ENCODE results near the gene PLA2G3. TPM values are rescaled to one million over a fixed set of nuclear protein-coding genes. Genes with fewer than 3 reads are reported as not detected.

The PLA2G3 gene
- total and polyA plus RNA-seq, 2 of the 13 experiments (the other 11 are each of a cell fraction or from before 2014, with no cell fraction given), result 0.12 to 0.42 TPM

DNA sequence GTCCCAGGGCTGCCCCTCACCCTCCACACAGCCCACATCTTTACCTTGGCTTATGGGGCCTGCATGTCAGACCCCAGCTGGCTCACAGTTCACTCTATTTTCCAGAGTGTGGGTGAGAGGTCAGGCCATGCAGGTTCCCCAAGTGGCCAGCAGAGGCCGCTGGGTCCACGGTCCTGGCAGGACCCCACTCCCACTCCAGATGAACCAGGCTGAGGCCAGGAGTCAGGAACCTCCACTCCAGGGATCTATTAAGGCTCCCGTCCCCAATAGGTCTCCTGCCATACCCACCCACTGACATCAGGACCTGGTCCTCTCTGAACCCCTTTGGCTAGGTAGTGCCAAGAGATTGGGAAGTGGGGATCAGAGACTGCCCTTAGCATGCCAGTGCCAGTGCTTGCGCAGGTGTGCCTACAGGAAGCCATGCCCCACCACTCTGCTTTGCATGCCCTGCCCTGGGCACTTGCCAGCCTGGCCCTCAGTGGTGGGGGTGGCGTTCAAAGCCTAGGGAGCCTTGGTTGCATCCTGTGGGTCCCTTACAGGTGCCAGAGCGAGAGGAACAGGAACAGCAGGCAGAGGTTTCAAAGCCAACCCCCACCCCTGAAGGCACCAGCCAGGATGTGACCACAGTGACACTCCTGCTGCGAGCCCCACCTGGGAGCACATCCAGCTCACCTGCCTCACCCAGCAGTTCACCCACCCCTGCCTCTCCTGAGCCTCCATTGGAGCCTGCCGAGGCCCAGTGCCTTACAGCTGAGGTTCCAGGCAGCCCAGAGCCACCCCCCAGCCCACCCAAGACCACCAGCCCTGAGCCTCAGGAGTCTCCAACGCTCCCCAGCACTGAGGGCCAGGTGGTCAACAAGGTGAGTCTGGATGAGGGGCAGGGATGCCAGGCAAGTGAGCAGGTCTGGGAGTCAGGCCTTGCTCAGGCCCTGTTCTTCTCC is 50.9 kb downstream of the PLA2G3 start:
- DNase-seq (ENCODE audit: low spot score) (no peak), ATAC-seq (peak; percentile 69), FAIRE-seq (no peak)
- no peak overlapping the region for H3K9ac ChIP-seq (ENCODE audit: insufficient read depth, low read depth, low read length)
- H3K27me3 ChIP-seq (ENCODE audit: control insufficient read depth in 1 of 2, insufficient read depth in 2 of 2, low read length in 2 of 2), result no peaks in the 10 kb centered on the region
- no TSS peak for BruUV-seq (replicated peaks)
- H3K9me3 ChIP-seq (ENCODE audit: low read length), result no peaks in the 10 kb centered on the region
- no peak overlapping the region for H3K4me2 ChIP-seq (ENCODE audit: low read depth, low read length)
- H4K20me1 ChIP-seq (ENCODE audit: insufficient read depth, low read length), result no peaks in the 10 kb centered on the region
- intact Hi-C loops (cut with micrococcal nuclease; ENCODE audit: unreplicated experiment), result loop anchor here (1.0 kb wide), 1 partner anchor 60 kb away; no protein-coding TSS in a partner anchor
- H3K4me1 ChIP-seq (ENCODE audit: insufficient read depth, low read length), result no peaks in the 10 kb centered on the region
- no peaks in the 10 kb centered on the region for H3K79me2 ChIP-seq (ENCODE audit: insufficient read depth, low read length)
- H3K36me3 ChIP-seq (replicated peaks in 1 of 2; ENCODE audit: control insufficient read depth in 1 of 2, insufficient read depth in 2 of 2, low read length in 2 of 2), result peaks cover 38 to 50% of the 10 kb centered on the region in 2 experiments
- in situ Hi-C loops (cut with HindIII; ENCODE audit: extremely low pct_ligation_motif_present, low pct_unique_long_range_greater_than_20kb), result no loop called here
- WGBS (ENCODE audit: low lambda C conversion rate), result 54% methylated on average over 4 of the region's 9 CpGs
- no peak overlapping the region for H3K4me3 ChIP-seq (replicated peaks in 1 of 3; ENCODE audit: insufficient read depth in 1 of 3, low read depth in 2 of 3, low read length in 3 of 3)
- H3K27ac ChIP-seq (ENCODE audit: extremely low read length, insufficient read depth, low read length), result no peak overlapping the region
- ChIA-PET POLR2A (interaction anchor here (1.0 kb wide), 1 partner anchor 9 kb away, joined by 4 read pairs; no protein-coding TSS in a partner anchor), CTCF (ENCODE audit: low intra/inter-chr PET ratio, low total read pairs) (interaction anchor here (0.6 to 3.5 kb wide), 3 partner anchors 59 to 142 kb away, joined by 3 to 32 read pairs (median 3); no protein-coding TSS in a partner anchor)
- H2AFZ ChIP-seq (ENCODE audit: low read length), result no peak overlapping the region
- TF ChIP-seq ZNF567 (CRISPR knock-in tag; IDR thresholded peaks at IDR 0.05; ENCODE audit: borderline replicate concordance), result 0 out of 2 replicates have a peak, but pooled peaks have one; percentile 32
- no peak for TF ChIP-seq ZNF484 (CRISPR knock-in tag; IDR thresholded peaks at IDR 0.05; ENCODE audit: borderline replicate concordance, low read depth)
- TF ChIP-seq, protein P1, sequence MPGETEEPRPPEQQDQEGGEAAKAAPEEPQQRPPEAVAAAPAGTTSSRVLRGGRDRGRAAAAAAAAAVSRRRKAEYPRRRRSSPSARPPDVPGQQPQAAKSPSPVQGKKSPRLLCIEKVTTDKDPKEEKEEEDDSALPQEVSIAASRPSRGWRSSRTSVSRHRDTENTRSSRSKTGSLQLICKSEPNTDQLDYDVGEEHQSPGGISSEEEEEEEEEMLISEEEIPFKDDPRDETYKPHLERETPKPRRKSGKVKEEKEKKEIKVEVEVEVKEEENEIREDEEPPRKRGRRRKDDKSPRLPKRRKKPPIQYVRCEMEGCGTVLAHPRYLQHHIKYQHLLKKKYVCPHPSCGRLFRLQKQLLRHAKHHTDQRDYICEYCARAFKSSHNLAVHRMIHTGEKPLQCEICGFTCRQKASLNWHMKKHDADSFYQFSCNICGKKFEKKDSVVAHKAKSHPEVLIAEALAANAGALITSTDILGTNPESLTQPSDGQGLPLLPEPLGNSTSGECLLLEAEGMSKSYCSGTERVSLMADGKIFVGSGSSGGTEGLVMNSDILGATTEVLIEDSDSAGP (CRISPR knock-in tag; IDR thresholded peaks at IDR 0.05; ENCODE audit: borderline replicate concordance), result peak; percentile 56
- peak; percentile 35 for TF ChIP-seq XRCC5 (optimal IDR thresholded peaks at IDR 0.05; ENCODE audit: low read length)
- TF ChIP-seq GABPB1 (CRISPR knock-in tag; IDR thresholded peaks at IDR 0.05), result peak; percentile 6; the same call in 1 of the 2 replicates
- 0 out of 2 replicates have a peak, but pooled peaks have one; percentile 27 for TF ChIP-seq ZNF350 (CRISPR knock-in tag; IDR thresholded peaks at IDR 0.05; ENCODE audit: borderline replicate concordance, low read depth)
- TF ChIP-seq THYN1 (CRISPR knock-in tag; IDR thresholded peaks at IDR 0.05; ENCODE audit: borderline replicate concordance, low read depth), result no peak
- TF ChIP-seq CBFB (CRISPR knock-in tag; IDR thresholded peaks at IDR 0.05), result no peak
- TF ChIP-seq HDAC6 (IDR thresholded peaks at IDR 0.05; ENCODE audit: low read depth, low read length), result no peak
- peak; percentile 24 for TF ChIP-seq TEAD3 (CRISPR knock-in tag; optimal IDR thresholded peaks at IDR 0.05; ENCODE audit: borderline replicate concordance)
- peak; percentile 69 for TF ChIP-seq SMC3 (IDR thresholded peaks at IDR 0.05; ENCODE audit: low read length)
- peak; percentile 49; the same call in 1 of the 2 replicates for TF ChIP-seq ZFX (CRISPR knock-in tag; IDR thresholded peaks at IDR 0.05; ENCODE audit: low read depth)
- no peak for TF ChIP-seq PHB2 (IDR thresholded peaks at IDR 0.05; ENCODE audit: partially characterized antibody)
- no peak for TF ChIP-seq ZNF230 (CRISPR knock-in tag; IDR thresholded peaks at IDR 0.05)
- peak in 1 of 2 experiments; percentile 30; a peak in 1 of 4 replicates for TF ChIP-seq NR2F1 (CRISPR knock-in tag; IDR thresholded peaks at IDR 0.05)
- TF ChIP-seq PPARG (CRISPR knock-in tag; conservative IDR thresholded peaks at IDR 0.05), result peak; percentile 100
- peak; percentile 30; the same call in 1 of the 2 replicates for TF ChIP-seq SALL1 (CRISPR knock-in tag; IDR thresholded peaks at IDR 0.05)
- TF ChIP-seq, protein P2, sequence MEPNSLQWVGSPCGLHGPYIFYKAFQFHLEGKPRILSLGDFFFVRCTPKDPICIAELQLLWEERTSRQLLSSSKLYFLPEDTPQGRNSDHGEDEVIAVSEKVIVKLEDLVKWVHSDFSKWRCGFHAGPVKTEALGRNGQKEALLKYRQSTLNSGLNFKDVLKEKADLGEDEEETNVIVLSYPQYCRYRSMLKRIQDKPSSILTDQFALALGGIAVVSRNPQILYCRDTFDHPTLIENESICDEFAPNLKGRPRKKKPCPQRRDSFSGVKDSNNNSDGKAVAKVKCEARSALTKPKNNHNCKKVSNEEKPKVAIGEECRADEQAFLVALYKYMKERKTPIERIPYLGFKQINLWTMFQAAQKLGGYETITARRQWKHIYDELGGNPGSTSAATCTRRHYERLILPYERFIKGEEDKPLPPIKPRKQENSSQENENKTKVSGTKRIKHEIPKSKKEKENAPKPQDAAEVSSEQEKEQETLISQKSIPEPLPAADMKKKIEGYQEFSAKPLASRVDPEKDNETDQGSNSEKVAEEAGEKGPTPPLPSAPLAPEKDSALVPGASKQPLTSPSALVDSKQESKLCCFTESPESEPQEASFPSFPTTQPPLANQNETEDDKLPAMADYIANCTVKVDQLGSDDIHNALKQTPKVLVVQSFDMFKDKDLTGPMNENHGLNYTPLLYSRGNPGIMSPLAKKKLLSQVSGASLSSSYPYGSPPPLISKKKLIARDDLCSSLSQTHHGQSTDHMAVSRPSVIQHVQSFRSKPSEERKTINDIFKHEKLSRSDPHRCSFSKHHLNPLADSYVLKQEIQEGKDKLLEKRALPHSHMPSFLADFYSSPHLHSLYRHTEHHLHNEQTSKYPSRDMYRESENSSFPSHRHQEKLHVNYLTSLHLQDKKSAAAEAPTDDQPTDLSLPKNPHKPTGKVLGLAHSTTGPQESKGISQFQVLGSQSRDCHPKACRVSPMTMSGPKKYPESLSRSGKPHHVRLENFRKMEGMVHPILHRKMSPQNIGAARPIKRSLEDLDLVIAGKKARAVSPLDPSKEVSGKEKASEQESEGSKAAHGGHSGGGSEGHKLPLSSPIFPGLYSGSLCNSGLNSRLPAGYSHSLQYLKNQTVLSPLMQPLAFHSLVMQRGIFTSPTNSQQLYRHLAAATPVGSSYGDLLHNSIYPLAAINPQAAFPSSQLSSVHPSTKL (CRISPR knock-in tag; IDR thresholded peaks at IDR 0.05), result no peak
